RPMI7951 (cell line): ENCODE results near the gene ACAD8. TPM values are rescaled to one million over a fixed set of nuclear protein-coding genes. Genes with fewer than 3 reads are reported as not detected.

ENCODE experiments used
- DNase-seq: peaks from one replicate; pipeline ENCODE4 v3.0.0-alpha.2; 2012; ENCODE audit warnings: low read depth
- total RNA-seq: library from RNA; depleted of rRNA; stranded (reverse); fragments of >200 nt; shearing (Covaris generic); gene quantifications from 2 replicates; pipeline ENCODE4 v1.2.3, GENCODE V29; 2014; rRNA removed

The ACAD8 gene
- total RNA-seq, 1 experiment from 2014 or later: 20.3 TPM

DNA sequence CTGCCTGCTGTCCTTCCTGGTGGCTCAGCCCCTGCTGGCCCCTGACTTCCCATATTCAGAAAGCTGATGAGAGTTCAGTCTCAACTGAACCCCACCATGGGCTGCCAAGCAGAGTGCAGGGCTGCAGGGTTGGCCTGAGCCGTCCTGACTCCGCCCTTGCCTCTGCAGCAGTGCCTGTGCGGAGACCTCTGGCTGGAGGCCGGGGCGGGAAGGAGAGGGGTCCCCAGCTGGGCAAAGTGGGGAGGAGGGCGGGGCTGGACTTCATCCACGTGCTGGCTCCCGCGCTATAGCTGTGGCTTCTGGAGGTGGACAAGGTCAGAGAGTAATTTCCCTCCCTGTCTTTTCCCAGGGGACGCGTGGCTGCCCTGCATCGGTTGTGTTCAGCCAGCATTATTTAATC, 36.4 kb downstream of the ACAD8 start:
- no peak for DNase-seq

- no peak for DNase-seq
These were observed 37.3 kb downstream of the ACAD8 start for GRCh38 chr11:134290646-134291045.

DNA sequence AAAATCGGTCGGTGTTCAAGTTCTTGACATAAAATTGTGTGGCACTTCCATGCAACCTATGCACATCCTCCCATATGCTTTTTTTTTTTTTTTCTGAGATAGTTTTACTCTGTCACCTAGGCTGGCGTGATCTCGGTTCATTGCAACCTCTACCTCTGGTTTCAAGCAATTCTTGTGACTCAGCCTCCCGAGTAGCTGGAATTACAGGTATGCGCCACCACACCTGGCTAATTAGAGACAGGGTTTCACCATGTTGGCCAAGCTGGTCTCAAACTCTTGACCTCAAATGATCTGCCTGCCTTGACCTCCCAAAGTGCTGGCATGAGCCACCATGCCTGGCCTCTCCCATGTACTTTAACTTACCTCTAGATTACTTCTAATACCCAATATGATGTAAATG, 37.8 kb downstream of the ACAD8 start:
- no peak for DNase-seq

DNA sequence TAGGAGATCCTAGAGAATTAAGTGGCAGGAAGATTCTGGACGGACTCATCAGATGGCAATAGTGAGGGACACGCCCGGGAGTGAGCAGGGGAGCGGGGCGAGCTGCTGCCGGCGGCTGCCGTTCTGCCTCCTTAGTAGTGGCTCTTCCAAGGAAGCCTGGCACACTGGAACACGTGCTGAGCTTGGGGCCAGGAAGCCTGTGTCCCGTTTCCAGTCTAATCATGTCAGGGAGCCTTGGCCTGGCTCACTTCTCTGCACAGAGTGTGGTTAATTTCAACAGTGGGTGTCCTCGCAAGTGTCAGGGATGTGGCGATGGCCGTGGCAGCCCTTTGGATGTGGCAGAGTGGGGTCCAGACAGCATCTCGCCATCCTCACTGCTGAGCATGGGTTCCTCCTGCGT, 39.3 kb downstream of the ACAD8 start:
- DNase-seq: no peak

GRCh38 chr11:134293119-134294113, 40.0 kb downstream of the ACAD8 start:
- no peak for DNase-seq

DNA sequence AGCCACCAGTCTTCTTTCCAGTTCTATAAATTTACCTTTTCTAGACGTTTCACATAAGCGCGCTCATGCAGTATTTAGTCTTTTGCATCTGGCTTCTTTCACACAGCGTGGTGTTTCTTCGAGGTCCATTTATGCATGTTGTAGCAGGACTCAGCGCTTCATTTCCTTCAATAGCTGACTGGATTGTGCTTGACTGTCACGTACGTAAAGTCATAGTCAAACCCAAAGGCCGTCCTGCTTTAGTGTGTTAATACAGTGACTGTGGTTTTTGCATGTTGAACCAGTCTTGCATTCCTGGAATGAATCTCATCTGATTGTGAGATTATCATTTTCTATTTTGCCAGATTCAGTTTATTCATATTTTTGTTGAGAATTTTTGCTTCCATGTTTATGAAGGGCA, 41.3 kb downstream of the ACAD8 start:
- DNase-seq: no peak

DNA sequence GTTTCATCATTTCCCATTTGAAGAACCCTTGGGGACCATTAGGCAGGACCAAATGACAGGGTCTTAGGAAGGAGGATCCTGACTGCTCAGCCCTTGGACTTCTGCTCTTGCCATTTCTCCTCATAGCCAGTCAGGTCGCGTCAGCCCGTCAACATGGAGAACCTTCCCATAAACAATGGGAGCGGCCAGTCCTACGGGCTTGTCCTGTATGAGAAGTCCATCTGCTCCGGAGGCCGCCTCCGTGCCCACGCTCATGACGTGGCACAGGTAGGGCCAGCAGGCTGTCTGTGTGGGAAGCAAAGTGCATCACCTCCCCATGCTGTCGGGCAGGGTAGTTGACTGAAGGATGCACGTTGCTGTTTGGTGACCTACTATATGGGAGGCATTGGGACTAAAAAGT, 58.9 kb downstream of the ACAD8 start:
- DNase-seq: no peak

GRCh38 chr11:134312807-134313206, 59.4 kb downstream of the ACAD8 start:
- no peak for DNase-seq

DNA sequence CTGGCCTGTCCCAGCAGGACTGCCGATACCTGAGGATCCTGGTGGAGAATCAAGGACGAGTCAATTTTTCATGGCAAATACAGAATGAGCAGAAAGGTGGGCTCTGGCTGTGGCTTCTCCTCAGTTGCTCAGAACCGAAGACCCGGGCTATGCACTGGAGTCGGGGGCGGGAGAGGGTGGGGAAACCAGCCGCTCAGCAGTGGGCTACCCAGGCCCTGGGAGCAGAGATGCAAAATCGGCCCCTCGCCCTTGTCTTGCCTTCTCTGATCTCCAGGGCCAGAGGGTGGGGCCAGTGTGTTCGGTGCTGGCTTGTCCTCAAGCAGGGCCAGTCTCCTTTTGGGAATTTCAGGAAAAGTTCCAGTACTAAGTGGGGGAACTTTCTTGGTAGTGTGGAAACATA, 60.0 kb downstream of the ACAD8 start:
- no peak for DNase-seq

GRCh38 chr11:134313821-134314607, 60.6 kb downstream of the ACAD8 start:
- DNase-seq: no peak

Other genes with a start within 250 kb of the ACAD8 start
- gene JAM3, start 184.5 kb upstream of the ACAD8 start, total RNA-seq: 49.1 and 51.9 TPM in 2 replicates
- 50.0 and 55.5 TPM in 2 replicates for gene NCAPD3, start 29.6 kb upstream of the ACAD8 start, total RNA-seq
- 31.8 and 37.5 TPM in 2 replicates for gene VPS26B, start 28.9 kb upstream of the ACAD8 start, total RNA-seq
- gene THYN1, start 216 bp upstream of the ACAD8 start, total RNA-seq: 107 and 125 TPM in 2 replicates
- not detected in 2 replicates for gene GLB1L3, start 22.8 kb downstream of the ACAD8 start, total RNA-seq
- gene GLB1L2, start 78.4 kb downstream of the ACAD8 start, total RNA-seq: 0.24 TPM in 1 of 2 replicates, not detected in the other
- gene B3GAT1, start 158.7 kb downstream of the ACAD8 start, total RNA-seq: not detected in 2 replicates